Fibroblast of peridontal ligament (primary cell): ENCODE results near the gene IVL.

Source experiments
- DNase-seq: peaks from one replicate; pipeline ENCODE4 v3.0.0-alpha.2; 2010; ENCODE audit errors: extremely low read depth

The IVL gene

GRCh38 chr1:152886758-152887409, 21.5 kb upstream of the IVL start:
- peak; percentile 28 for DNase-seq

- no peak for DNase-seq
Measured at GRCh38 chr1:152888126-152888525, 20.2 kb upstream of the IVL start.

- DNase-seq, result no peak
Measured at GRCh38 chr1:152899027-152899426, 9.3 kb upstream of the IVL start.

- DNase-seq, result peak; percentile 29
Measured at GRCh38 chr1:152899883-152900282, 8.5 kb upstream of the IVL start.

- no peak for DNase-seq
Measured at GRCh38 chr1:152901631-152902030, 6.7 kb upstream of the IVL start.

- DNase-seq, result no peak
Measured at GRCh38 chr1:152902636-152903035, 5.7 kb upstream of the IVL start.

- no peak for DNase-seq
Measured at GRCh38 chr1:152904688-152905440, 3.5 kb upstream of the IVL start.

GRCh38 chr1:152906023-152906565, 2.3 kb upstream of the IVL start:
- peak; percentile 89 for DNase-seq

GRCh38 chr1:152909206-152909605, 860 bp downstream of the IVL start:
- no peak for DNase-seq

GRCh38 chr1:152912471-152912870, 4.1 kb downstream of the IVL start:
- no peak for DNase-seq

GRCh38 chr1:152912900-152913299, 4.6 kb downstream of the IVL start:
- DNase-seq, result no peak

- DNase-seq, result peak; percentile 4
Measured at GRCh38 chr1:152917794-152918193, 9.4 kb downstream of the IVL start.

GRCh38 chr1:152919071-152919470, 10.7 kb downstream of the IVL start:
- DNase-seq, result peak; percentile 8

GRCh38 chr1:152924191-152924590, 15.8 kb downstream of the IVL start:
- no peak for DNase-seq

GRCh38 chr1:152926091-152926490, 17.7 kb downstream of the IVL start:
- peak; percentile 85 for DNase-seq

- DNase-seq, result peak; percentile 9
Measured at GRCh38 chr1:152928671-152929070, 20.3 kb downstream of the IVL start.

- no peak for DNase-seq
Measured at GRCh38 chr1:152932170-152932811, 23.9 kb downstream of the IVL start.

GRCh38 chr1:152933196-152933595, 24.9 kb downstream of the IVL start:
- no peak for DNase-seq

- no peak for DNase-seq
Measured at GRCh38 chr1:152940614-152941013, 32.3 kb downstream of the IVL start.

GRCh38 chr1:152941037-152941711, 32.8 kb downstream of the IVL start:
- no peak for DNase-seq

GRCh38 chr1:152942161-152942560, 33.8 kb downstream of the IVL start:
- DNase-seq, result no peak

- no peak for DNase-seq
Measured at GRCh38 chr1:152946248-152946647, 37.9 kb downstream of the IVL start.
